Frontal cortex (tissue), 4 donors: ENCODE data around the gene PSTPIP2. TPM values are rescaled to one million over a fixed set of nuclear protein-coding genes. Genes with fewer than 3 reads are reported as not detected.

Experiments used
- DNase-seq, 2 donors: peaks; one replicate each; pipeline ENCODE4 v3.0.0; 2012; ENCODE audit warnings: low spot score in 2 of 2
- FAIRE-seq: peaks from 2 replicates; lab custom pipeline; 2012; peaks lifted over from hg19 to GRCh38; lab: Jason Lieb, UNC
- small RNA-seq: library from RNA; depleted of rRNA; stranded (forward); fragments of <200 nt; gene quantifications from one replicate; pipeline ENCODE3, GENCODE V24; 2014
- total RNA-seq: library from RNA; depleted of rRNA; stranded (reverse); fragments of >200 nt; gene quantifications from one replicate; pipeline ENCODE4 v1.2.3, GENCODE V29; 2014
- donor health status: control.
- donor health status: control.
- donor health status: control.

PSTPIP2 gene
- total RNA-seq, 1 donor from 2014 or later: 0.41 TPM

DNA sequence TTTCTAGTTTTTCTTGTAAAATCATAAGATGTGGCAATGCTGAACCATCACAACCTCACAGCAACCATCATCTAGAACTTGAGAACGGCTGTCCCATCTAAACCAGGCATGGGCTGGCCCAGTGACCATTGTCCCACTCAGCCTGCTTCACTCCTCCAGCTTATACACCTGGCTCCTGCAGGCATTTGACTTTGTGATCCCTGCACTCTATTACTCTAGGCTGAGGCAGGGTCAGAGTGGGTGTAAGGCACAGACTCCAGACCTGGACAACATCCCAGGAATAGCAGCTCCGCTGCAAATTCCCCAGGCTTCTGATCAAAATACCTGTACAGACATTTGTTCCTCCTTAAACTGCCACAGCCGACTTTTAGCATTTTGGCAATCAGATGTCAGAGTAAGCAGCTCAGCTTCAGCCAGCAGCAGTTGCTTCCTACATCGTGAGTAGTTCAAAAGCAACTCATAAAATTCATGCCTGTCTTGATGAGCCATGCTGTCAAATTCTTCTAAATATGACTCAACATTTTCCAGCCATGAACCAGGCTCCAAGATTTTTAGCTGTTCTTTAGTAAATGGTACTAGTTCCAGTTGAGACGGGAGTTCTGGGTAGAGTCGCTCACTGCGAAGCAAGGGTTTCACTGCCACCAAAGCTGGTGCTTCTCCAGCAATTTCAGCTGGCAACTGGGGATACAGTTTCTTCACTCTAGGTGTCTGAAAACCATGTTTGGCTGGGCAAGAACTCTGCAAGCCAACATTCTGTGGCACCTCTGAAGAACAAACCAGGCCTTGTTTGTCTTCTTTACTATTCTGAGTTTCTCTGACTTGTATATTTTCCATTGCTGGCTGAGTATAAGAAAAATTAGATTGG, 117.8 kb downstream of the PSTPIP2 start:
- DNase-seq: no peak
- FAIRE-seq: no peak

DNA sequence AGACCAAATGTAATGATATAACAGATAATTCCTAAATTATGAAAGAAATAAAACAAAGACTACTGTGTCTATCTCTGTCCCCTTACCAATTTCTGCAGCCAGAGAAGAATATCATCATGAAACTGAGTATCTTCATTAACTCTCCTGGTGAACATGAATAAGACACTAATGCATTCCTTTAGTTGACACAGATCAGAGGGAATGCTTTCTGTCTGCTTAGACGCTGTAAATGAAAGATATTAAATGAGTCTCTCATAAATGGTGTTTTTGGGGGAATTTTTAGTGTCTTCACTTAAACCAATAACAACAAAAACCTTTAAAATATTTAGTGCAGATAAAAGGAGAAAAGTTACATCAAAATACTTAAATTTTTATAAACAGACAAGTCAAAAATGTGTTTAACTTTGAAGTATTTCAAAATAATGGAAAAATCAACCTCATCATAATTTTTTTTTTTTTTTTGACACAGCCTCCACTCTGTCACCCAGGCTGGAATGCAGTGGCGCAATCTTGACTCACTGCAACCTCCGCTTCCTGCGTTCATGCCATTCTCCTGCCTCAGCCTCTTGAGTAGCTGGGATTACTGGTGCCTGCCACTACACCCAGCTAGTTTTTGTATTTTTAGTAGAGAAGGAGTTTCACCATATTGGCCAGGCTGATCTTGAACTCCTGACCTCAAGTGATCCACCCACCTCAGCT, 120.9 kb downstream of the PSTPIP2 start:
- no peak for DNase-seq
- no peak for FAIRE-seq

DNA sequence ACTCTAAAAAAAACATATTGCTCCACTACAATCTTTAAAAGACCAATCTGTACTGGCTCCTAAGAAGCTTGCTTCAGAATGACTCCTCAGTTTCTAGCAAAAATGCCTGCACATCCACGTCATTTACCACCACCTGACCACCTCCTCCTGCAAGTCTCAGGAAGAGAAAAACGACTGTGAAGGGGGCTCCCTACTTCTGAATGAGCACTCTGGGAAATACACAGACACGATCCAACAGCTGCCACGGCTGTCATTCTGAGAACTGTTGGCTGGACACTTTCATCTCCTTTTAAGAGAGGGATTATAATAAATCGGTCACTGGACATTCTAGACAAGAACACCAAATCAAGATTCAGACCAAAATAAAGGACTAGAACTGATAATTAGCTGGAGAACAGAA, 126.4 kb downstream of the PSTPIP2 start:
- DNase-seq (no peak), FAIRE-seq (no peak)

DNA sequence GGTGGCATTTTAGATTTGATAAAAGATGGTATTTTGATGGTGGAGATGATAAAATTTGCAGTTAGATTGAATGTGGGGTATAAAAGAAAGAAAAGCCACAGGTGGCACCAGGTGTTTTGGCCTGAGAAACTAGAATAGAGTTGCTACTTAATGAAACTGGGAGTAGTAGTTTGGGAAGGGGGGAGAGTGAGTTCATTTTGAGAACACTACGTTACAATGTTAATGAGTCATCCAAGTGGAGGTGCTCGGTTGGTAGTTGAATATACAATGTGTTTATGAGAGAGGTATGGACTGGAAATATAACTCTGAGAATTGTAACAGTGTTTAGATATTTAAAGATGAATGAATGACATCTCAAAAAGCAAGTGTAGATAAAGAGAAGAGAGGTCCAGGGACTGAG, 131.3 kb downstream of the PSTPIP2 start:
- DNase-seq (no peak), FAIRE-seq (no peak)

DNA sequence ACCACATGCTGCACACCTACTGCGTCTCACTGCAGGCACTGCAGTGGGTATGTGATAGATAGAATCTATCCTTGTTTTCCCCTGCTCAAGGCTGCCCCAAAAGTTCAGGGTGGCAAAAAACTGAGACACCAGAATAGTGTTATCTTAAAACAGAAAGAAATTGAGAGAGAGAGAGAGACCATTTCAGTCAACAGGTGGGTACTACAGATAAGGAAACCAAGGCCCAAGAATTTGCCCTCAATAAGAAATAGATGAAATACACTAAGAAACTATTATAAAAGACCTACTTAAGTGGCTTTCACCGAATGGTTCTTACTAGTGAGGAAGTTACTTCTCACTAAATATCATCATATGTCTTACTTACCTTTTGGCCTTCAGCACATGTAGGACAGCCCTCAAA, 132.8 kb downstream of the PSTPIP2 start:
- DNase-seq (no peak), FAIRE-seq (no peak)

DNA sequence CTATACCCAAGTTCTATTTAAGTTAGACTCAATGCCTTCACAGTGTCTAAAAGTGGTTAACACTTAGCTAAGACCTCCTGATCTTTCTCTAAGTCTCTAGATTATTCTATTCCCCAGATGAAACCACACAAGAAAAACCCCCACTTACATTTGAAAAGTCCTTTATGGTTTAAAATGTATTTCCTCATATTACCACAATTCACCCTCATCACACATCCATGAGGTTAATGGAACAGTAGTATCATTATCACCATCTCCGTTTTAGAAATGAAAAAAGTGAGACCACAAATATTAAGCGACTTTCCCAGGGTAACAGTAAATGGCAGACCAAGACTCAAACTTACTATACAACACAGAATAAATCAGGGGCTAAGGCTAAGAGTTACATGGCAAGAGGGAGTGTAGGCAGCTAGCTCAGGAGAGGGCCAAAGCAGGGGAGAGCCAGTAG, 133.5 kb downstream of the PSTPIP2 start:
- DNase-seq: no peak
- no peak for FAIRE-seq

DNA sequence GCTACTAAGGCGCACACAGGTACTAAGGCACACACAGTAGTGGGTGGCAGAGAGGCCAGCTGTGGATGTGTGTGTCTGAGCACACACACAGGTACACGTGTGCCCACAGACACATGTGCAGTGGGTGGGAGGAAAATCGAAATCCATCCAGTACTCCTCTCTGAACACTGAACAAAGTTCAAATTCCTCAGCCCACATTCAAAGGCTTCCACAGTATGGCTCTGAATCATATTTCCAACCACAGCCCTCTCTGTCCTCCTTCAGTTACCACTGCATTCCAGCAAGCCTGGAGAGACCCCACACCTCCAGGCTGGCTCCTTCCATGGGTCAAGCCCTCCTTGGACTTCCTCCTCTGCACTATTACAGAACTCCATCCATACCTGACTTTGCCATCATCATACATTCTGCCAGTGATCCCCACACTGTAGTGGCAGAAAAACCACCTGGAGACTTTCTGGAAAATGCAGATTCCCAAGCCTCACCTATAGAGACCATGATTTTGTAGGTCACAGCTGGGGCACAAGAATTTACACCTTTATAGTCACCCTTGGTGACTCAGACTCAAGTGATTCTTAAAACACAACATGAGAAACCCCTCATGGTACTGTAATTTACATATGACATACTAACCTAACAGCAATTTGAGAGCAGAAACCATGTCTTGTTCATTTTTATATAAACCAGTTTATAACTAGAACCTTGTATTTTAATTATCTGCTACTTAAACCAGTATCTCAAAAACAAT, 136.3 kb downstream of the PSTPIP2 start:
- no peak for DNase-seq
- no peak for FAIRE-seq

Small RNA genes lying within 50 kb of the gene (small RNA-seq; reads per million reads assigned to genes)
- gene RN7SKP26 (not detected), gene RNU6-1278P (not detected), gene RNY4P37 (0.18 reads per million)

Other genes with a start within 250 kb of the PSTPIP2 start
- gene SIGLEC15, start 246.6 kb downstream of the PSTPIP2 start, total RNA-seq: not detected
- 26.1 TPM for gene EPG5, start 104.9 kb downstream of the PSTPIP2 start, total RNA-seq
- 812 TPM for gene ATP5F1A, start 26.0 kb upstream of the PSTPIP2 start, total RNA-seq
- gene HAUS1, start 32.1 kb upstream of the PSTPIP2 start, total RNA-seq: 39.1 TPM